GM23338 (cell line): ENCODE measurements around the gene SLC25A12. TPM values are rescaled to one million over a fixed set of nuclear protein-coding genes. Genes with fewer than 3 reads are reported as not detected.

Experiments
- ATAC-seq: fragments of 200-7000 bp; cut with Tn5 transposase; 3 replicates; pipeline ENCODE4 v1.9.1; 2020
- DNase-seq: peaks from one replicate; pipeline ENCODE4 v3.0.0-alpha.2; 2015; ENCODE audit warnings: low spot score
- H2AFZ ChIP-seq: fragments of 200-600 bp; sonication (generic); 2 replicates; pipeline ENCODE4 v1.8.0; 2016; ENCODE audit warnings: antibody characterized with exemption, mild to moderate bottlenecking, moderate library complexity
- H3F3A ChIP-seq: fragments of 200-600 bp; sonication (generic); replicated peaks from 2 replicates; pipeline ENCODE4 v1.8.0; 2017; ENCODE audit warnings: antibody characterized with exemption, mixed run types, low read depth
- H3K27ac ChIP-seq: fragments of 200-600 bp; sonication (generic); 2 replicates; pipeline ENCODE4 v1.6.1; 2016; ENCODE audit warnings: low read depth
- H3K27me3 ChIP-seq: fragments of 200-600 bp; sonication (generic); 2 replicates; pipeline ENCODE4 v1.8.0; 2016; ENCODE audit warnings: mild to moderate bottlenecking, mixed run types, moderate library complexity; ENCODE audit not compliant: insufficient read depth
- H3K36me3 ChIP-seq: fragments of 200-600 bp; sonication (generic); 2 replicates; pipeline ENCODE4 v1.8.0; 2016; ENCODE audit warnings: mild to moderate bottlenecking; ENCODE audit not compliant: insufficient read depth
- H3K4me1 ChIP-seq: fragments of 200-600 bp; sonication (generic); 2 replicates; pipeline ENCODE4 v1.8.0; 2016; ENCODE audit warnings: mild to moderate bottlenecking, moderate library complexity; ENCODE audit not compliant: insufficient read depth
- H3K4me2 ChIP-seq: fragments of 200-600 bp; sonication (generic); 2 replicates; pipeline ENCODE4 v1.7.1; 2017; ENCODE audit warnings: mixed run types
- H3K4me3 ChIP-seq: fragments of 200-600 bp; sonication (generic); 2 replicates; pipeline ENCODE4 v1.6.1; 2016; ENCODE audit warnings: mixed run types
- H3K79me2 ChIP-seq: fragments of 200-600 bp; sonication (generic); replicated peaks from 2 replicates; pipeline ENCODE4 v1.8.0; 2017; ENCODE audit warnings: mild to moderate bottlenecking; ENCODE audit not compliant: insufficient read depth
- H3K9me2 ChIP-seq: fragments of 200-600 bp; sonication (generic); 2 replicates; pipeline ENCODE4 v1.8.0; 2017; ENCODE audit not compliant: insufficient read depth
- H4K20me1 ChIP-seq: fragments of 200-600 bp; sonication (generic); replicated peaks from 2 replicates; pipeline ENCODE4 v1.8.0; 2017; ENCODE audit warnings: mild to moderate bottlenecking; ENCODE audit not compliant: insufficient read depth
- H3K27ac Mint-ChIP-seq: 2 replicates; pipeline ENCODE4 v1.8.0; 2020; ENCODE audit warnings: inconsistent platforms, mild to moderate bottlenecking, moderate library complexity, mixed read lengths
- H3K27me3 Mint-ChIP-seq: 3 replicates; pipeline ENCODE4 v1.8.0; 2022; ENCODE audit warnings: low read depth, mild to moderate bottlenecking, moderate library complexity, mixed read lengths, inconsistent platforms; ENCODE audit not compliant: insufficient read depth, poor library complexity
- H3K36me3 Mint-ChIP-seq: 3 replicates; pipeline ENCODE4 v1.8.0; 2021; ENCODE audit warnings: low read depth, mild to moderate bottlenecking, inconsistent platforms, moderate library complexity, mixed read lengths
- H3K4me1 Mint-ChIP-seq: 3 replicates; pipeline ENCODE4 v1.8.0; 2020; ENCODE audit warnings: mild to moderate bottlenecking, inconsistent platforms, mixed read lengths
- H3K4me3 Mint-ChIP-seq: 3 replicates; pipeline ENCODE4 v1.8.0; 2021; ENCODE audit warnings: moderate library complexity, mild to moderate bottlenecking, inconsistent platforms, mixed read lengths
- H3K9me3 Mint-ChIP-seq: 3 replicates; pipeline ENCODE4 v1.8.0; 2020; ENCODE audit warnings: moderate library complexity, mild to moderate bottlenecking, inconsistent platforms, mixed read lengths
- CREB1 ChIP-seq: fragments of 250-450 bp; sonication (Bioruptor Pico); IDR thresholded peaks from 2 replicates; pipeline ENCODE4 v1.5.0; 2020; ENCODE audit warnings: low read depth, mild to moderate bottlenecking, moderate library complexity
- CTCF ChIP-seq, 2 experiments: fragments of 200-600 bp in 1 of 2; sonication (generic) in 1 of 2; conservative IDR thresholded peaks; 2 replicates each; pipeline versions ENCODE4 v1.5.1 to v1.6.1; 2016 to 2017; ENCODE audit warnings: antibody characterized with exemption in 2 of 2, low read depth in 2 of 2, mild to moderate bottlenecking in 2 of 2, moderate library complexity in 1 of 2
- JUNB ChIP-seq: IDR thresholded peaks from one replicate; pipeline ENCODE4 v1.6.1; 2016; ENCODE audit warnings: antibody characterized with exemption; ENCODE audit not compliant: unreplicated experiment
- STAT1 ChIP-seq: IDR thresholded peaks from one replicate; pipeline ENCODE4 v1.6.1; 2016; ENCODE audit warnings: antibody characterized with exemption; ENCODE audit not compliant: unreplicated experiment
- polyA plus RNA-seq: library from polyadenylated mRNA; unstranded; fragments of >200 nt; fragmentation: Nextera tagmentation; extraction: Ambion mirVana; gene quantifications from 2 replicates; pipeline ENCODE4 v1.2.1, GENCODE V29; 2016
- total RNA-seq: library from RNA; depleted of rRNA; stranded (reverse); fragments of >200 nt; shearing (Covaris generic); gene quantifications from 2 replicates; pipeline ENCODE4 v1.2.3, GENCODE V29; 2014
- TF ChIP-seq, protein P1 (sequence below): fragments of 250-450 bp; sonication (Bioruptor Pico); IDR thresholded peaks from 2 replicates; pipeline ENCODE4 v1.5.0; 2020; ENCODE audit warnings: mild to moderate bottlenecking, moderate library complexity

The SLC25A12 gene
- total and polyA plus RNA-seq, 2 experiments from 2014 or later: 4.8 to 14.8 TPM

GRCh38 chr2:171792157-171792556, 101.9 kb downstream of the SLC25A12 start:
- no peak overlapping the region for H3K4me3 ChIP-seq
- H4K20me1 ChIP-seq: no peaks in the 10 kb centered on the region; the same call in 1 of the 2 replicates
- H3K4me1 ChIP-seq: peaks cover 53% of the 10 kb centered on the region
- H3K27ac ChIP-seq: no peak overlapping the region
- H3K27ac Mint-ChIP-seq: no peak overlapping the region
- ATAC-seq (no peak), DNase-seq (no peak)
- H3K27me3 Mint-ChIP-seq: peaks cover 2% of the 10 kb centered on the region
- no peaks in the 10 kb centered on the region for H3K9me2 ChIP-seq
- H3K79me2 ChIP-seq: no peaks in the 10 kb centered on the region
- no peaks in the 10 kb centered on the region for H3K36me3 ChIP-seq
- no peak for TF ChIP-seq CTCF (conservative IDR thresholded peaks at IDR 0.05; ENCODE audit: low read depth in 2 of 2)
- TF ChIP-seq, protein P1, sequence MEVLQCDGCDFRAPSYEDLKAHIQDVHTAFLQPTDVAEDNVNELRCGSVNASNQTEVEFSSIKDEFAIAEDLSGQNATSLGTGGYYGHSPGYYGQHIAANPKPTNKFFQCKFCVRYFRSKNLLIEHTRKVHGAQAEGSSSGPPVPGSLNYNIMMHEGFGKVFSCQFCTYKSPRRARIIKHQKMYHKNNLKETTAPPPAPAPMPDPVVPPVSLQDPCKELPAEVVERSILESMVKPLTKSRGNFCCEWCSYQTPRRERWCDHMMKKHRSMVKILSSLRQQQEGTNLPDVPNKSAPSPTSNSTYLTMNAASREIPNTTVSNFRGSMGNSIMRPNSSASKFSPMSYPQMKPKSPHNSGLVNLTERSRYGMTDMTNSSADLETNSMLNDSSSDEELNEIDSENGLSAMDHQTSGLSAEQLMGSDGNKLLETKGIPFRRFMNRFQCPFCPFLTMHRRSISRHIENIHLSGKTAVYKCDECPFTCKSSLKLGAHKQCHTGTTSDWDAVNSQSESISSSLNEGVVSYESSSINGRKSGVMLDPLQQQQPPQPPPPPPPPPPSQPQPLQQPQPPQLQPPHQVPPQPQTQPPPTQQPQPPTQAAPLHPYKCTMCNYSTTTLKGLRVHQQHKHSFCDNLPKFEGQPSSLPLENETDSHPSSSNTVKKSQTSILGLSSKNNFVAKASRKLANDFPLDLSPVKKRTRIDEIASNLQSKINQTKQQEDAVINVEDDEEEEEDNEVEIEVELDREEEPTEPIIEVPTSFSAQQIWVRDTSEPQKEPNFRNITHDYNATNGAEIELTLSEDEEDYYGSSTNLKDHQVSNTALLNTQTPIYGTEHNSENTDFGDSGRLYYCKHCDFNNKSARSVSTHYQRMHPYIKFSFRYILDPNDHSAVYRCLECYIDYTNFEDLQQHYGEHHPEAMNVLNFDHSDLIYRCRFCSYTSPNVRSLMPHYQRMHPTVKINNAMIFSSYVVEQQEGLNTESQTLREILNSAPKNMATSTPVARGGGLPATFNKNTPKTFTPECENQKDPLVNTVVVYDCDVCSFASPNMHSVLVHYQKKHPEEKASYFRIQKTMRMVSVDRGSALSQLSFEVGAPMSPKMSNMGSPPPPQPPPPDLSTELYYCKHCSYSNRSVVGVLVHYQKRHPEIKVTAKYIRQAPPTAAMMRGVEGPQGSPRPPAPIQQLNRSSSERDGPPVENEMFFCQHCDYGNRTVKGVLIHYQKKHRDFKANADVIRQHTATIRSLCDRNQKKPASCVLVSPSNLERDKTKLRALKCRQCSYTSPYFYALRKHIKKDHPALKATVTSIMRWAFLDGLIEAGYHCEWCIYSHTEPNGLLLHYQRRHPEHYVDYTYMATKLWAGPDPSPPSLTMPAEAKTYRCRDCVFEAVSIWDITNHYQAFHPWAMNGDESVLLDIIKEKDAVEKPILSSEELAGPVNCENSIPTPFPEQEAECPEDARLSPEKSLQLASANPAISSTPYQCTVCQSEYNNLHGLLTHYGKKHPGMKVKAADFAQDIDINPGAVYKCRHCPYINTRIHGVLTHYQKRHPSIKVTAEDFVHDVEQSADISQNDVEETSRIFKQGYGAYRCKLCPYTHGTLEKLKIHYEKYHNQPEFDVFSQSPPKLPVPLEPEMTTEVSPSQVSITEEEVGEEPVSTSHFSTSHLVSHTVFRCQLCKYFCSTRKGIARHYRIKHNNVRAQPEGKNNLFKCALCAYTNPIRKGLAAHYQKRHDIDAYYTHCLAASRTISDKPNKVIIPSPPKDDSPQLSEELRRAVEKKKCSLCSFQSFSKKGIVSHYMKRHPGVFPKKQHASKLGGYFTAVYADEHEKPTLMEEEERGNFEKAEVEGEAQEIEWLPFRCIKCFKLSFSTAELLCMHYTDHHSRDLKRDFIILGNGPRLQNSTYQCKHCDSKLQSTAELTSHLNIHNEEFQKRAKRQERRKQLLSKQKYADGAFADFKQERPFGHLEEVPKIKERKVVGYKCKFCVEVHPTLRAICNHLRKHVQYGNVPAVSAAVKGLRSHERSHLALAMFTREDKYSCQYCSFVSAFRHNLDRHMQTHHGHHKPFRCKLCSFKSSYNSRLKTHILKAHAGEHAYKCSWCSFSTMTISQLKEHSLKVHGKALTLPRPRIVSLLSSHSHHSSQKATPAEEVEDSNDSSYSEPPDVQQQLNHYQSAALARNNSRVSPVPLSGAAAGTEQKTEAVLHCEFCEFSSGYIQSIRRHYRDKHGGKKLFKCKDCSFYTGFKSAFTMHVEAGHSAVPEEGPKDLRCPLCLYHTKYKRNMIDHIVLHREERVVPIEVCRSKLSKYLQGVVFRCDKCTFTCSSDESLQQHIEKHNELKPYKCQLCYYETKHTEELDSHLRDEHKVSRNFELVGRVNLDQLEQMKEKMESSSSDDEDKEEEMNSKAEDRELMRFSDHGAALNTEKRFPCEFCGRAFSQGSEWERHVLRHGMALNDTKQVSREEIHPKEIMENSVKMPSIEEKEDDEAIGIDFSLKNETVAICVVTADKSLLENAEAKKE (CRISPR knock-in tag): no peak
- TF ChIP-seq JUNB: no peak
- TF ChIP-seq CREB1: no peak
- no peak for TF ChIP-seq STAT1
- no peaks in the 10 kb centered on the region for H3K9me3 Mint-ChIP-seq
- H3K27me3 ChIP-seq: no peaks in the 10 kb centered on the region
- H3K4me2 ChIP-seq: no peak overlapping the region
- peaks cover 62% of the 10 kb centered on the region for H3K4me1 Mint-ChIP-seq
- no peak overlapping the region for H2AFZ ChIP-seq
- peaks cover 7% of the 10 kb centered on the region for H3K36me3 Mint-ChIP-seq
- no peaks in the 10 kb centered on the region for H3F3A ChIP-seq
- H3K4me3 Mint-ChIP-seq: no peak overlapping the region
